Kidney epithelial cell (primary cell): ENCODE data around the gene SNCB. TPM values are rescaled to one million over a fixed set of nuclear protein-coding genes. Genes with fewer than 3 reads are reported as not detected.

Experiments used
- DNase-seq: peaks from one replicate; pipeline ENCODE4 v3.0.0-alpha.2; 2010; ENCODE audit warnings: low read depth
- H3K27me3 ChIP-seq: 2 replicates; pipeline ENCODE4 v1.6.0; 2011; ENCODE audit warnings: low read length; ENCODE audit not compliant: control insufficient read depth, insufficient read depth
- H3K36me3 ChIP-seq: 2 replicates; pipeline ENCODE4 v1.5.1; 2011; ENCODE audit warnings: low read length; ENCODE audit not compliant: control insufficient read depth, insufficient read depth
- H3K4me3 ChIP-seq: 2 replicates; pipeline ENCODE4 v1.5.1; 2011; ENCODE audit warnings: low read depth, mild to moderate bottlenecking, control low read depth, low read length
- CTCF ChIP-seq: IDR thresholded peaks from 2 replicates; pipeline ENCODE4 v1.5.1; 2011; ENCODE audit warnings: mild to moderate bottlenecking, moderate library complexity, low read length, control low read depth, inconsistent platforms; ENCODE audit not compliant: insufficient read depth, poor library complexity, severe bottlenecking
- total RNA-seq: library from RNA; depleted of rRNA; stranded (reverse); fragments of >200 nt; gene quantifications from 2 replicates; pipeline ENCODE4 v1.2.3, GENCODE V29; 2015

SNCB gene
- total RNA-seq, 1 donor from 2014 or later = not detected

- Histone ChIP-seq H3K27me3 (peaks cover 53% of the 10 kb centered on the region), H3K36me3 (no peaks in the 10 kb centered on the region), H3K4me3 (peak overlapping the region; percentile 14)
- no peak for TF ChIP-seq CTCF
- no peak for DNase-seq
Observed at GRCh38 chr5:176630681-176631222, 418 bp upstream of the SNCB start.

GRCh38 chr5:176629317-176629852 is 949 bp downstream of the SNCB start:
- H3K4me3 ChIP-seq = no peak overlapping the region

GRCh38 chr5:176628406-176629228 is 1.7 kb downstream of the SNCB start:
- no peak for TF ChIP-seq CTCF
- Histone ChIP-seq H3K4me3 (no peak overlapping the region), H3K27me3 (peaks cover 54% of the 10 kb centered on the region), H3K36me3 (no peaks in the 10 kb centered on the region)
- DNase-seq = no peak

More at GRCh38 chr5:176629317-176629852, 949 bp downstream of the SNCB start:
- no peak for TF ChIP-seq CTCF
- no peak for DNase-seq
- Histone ChIP-seq H3K27me3 (peaks cover 56% of the 10 kb centered on the region), H3K36me3 (no peaks in the 10 kb centered on the region)

- DNase-seq = no peak
- no peak for TF ChIP-seq CTCF
- Histone ChIP-seq H3K4me3 (no peak overlapping the region), H3K36me3 (no peaks in the 10 kb centered on the region), H3K27me3 (peaks cover 48% of the 10 kb centered on the region)
Observed at GRCh38 chr5:176627582-176627981, 2.8 kb downstream of the SNCB start.

- no peak for DNase-seq
- TF ChIP-seq CTCF = no peak
- H3K27me3 ChIP-seq = peaks cover 47% of the 10 kb centered on the region
- no peaks in the 10 kb centered on the region for H3K36me3 ChIP-seq
- no peak overlapping the region for H3K4me3 ChIP-seq
Observed at GRCh38 chr5:176626876-176627236, 3.5 kb downstream of the SNCB start.
